HG02870 (cell line): ENCODE measurements around the gene MICU2.
"Not testable (repeated sequence)": the region's sequence is repeated elsewhere in the genome, so short reads cannot be mapped to it uniquely, and the experiment has no call there.

Experiments used
- ATAC-seq: cut with Tn5 transposase; IDR thresholded peaks from one replicate; pipeline ENCODE4 v1.9.1; 2021; ENCODE audit warnings: mild to moderate bottlenecking, moderate library complexity; ENCODE audit not compliant: unreplicated experiment

Gene MICU2

DNA sequence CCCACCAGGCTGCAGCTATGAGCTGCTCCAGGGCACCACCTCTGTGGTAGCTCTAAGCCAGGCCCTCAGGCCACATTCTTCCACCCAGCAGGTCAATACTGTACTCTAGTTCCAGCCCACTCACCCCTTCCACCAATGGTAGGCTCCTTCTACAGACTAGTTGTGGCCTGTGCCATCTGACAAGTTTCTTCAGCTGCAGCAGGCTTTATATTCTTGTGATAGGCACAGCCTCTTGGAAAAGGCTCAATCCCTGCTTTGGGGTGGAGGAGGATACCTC, 8.5 kb downstream of the MICU2 start:
- ATAC-seq = peak; percentile 55

DNA sequence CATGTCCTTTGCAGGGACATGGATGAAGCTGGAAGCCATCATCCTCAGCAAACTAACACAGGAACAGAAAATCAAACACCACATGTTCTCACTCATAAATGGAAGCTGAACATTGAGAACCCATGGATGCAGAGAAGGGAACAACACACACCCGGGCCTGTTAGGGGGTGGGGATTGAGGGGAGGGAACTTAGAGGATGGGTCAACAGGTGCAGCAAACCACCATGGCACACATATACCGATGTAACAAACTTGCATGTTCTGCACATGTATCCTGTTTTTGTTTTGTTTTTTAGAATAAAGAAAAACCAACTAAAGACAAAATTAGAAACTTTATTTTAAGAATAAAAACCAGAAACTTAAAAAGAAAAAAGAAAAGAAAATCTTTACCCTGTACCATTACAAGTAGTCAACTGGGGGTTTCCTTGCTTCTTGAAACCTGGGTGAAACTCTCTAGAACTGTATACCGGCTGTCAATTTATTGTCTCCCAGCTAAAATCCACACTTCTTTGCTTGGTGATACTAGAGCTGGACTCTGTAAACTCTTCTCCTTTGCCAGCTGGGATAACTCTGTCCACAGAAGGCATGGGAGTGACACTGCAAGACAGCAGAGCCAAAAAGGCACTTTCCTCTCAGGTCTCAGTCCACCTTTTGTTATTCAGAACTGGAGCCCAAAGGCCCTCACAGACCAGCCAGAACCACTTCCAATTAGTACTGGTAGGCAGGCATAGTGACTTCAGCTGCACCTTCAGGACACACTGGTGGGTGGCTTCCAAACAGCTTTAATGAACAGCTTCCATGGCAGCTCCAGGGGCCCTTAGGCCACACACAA, 9.0 kb downstream of the MICU2 start:
- ATAC-seq = peak; percentile 39

DNA sequence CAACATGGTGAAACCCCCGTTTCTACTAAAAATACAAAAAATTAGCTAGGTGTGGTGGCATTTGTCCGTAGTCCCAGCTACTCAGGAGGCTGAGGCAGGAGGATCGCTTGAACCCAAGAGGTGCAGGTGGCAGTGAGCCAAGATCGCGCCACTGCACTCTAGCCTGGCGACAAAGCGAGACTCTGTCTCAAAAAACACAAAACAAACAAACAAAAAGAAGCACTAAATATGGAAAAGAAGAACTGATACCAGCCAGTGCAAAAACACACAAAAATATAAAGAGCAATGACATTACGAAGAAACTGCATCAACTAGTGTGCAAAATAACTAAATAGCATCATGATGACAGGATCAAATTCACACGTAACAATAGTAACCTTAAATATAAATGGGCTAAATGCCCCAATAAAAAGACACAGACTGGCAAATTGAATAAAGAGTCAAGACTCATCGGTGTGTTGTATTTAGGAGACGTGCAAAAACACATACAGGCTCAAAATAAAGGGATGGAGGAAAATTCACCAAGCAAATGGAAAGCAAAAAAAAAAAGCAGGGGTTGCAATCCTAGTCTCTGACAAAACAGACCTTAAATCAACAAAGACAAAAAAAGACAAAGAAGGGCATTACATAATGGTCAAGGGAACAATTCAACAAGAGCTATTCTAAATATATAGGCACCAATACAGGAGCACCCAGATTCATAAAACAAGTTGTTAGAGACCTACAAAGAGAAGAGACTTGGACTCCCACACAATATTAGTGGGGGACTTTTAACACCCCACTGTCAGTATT, 13.1 kb downstream of the MICU2 start:
- not testable (repeated sequence) for ATAC-seq

DNA sequence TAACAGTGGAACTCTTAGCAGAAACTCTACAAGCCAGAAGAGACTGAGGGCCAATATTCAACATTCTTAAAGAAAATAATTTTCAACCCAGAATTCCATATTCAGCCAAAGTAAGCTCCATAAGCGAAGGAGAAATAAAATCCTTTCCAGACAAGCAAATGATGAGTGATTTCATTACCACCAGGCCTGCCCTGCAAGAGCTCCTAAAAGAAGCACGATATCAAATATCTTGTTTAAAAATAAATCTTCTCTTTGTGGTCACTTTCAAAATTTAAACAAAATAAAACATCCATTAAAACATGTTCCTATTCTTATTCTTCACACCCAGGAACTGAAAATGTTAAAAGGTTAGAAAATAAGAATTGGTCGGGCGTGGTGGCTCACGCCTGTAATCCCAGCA, 13.7 kb downstream of the MICU2 start:
- ATAC-seq = no peak

DNA sequence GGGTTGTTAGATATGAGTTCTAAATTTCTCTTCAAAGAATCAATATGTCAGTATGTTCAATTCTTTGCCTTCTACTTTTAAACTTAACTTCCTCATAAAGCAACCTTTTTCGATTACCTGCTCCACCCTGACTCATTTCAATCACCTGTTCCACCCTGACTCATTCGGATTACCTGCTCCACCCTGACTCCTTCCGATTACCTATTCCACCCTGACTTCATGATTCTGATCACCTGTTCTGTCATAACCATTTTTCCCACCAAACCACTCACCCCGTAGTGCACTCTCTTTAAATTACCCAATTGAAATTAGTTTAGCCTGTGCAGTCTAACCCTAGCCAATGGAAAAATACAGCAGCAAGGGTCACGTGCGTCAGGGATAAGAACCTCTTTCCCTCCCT, 14.5 kb downstream of the MICU2 start:
- ATAC-seq = not testable (repeated sequence)

DNA sequence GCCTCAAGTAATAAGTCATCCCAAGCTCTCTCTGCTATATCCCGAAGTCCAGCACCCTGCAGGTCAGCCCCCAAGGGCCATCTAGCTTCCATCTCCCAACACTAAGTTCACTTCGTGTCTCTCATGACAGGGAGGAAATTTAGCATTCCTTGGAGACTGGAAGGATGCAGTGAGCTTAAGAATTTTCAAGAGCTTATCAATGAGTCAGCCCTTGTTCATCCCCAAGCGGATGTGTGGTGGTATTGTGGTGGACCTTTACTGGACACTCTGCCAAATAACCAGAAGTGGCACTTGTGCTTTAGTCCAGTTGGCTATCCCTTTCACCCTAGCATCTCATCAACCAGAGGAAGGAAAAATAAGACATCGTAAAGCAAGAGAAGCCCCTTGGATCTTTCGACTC, 15.6 kb downstream of the MICU2 start:
- not testable (repeated sequence) for ATAC-seq

DNA sequence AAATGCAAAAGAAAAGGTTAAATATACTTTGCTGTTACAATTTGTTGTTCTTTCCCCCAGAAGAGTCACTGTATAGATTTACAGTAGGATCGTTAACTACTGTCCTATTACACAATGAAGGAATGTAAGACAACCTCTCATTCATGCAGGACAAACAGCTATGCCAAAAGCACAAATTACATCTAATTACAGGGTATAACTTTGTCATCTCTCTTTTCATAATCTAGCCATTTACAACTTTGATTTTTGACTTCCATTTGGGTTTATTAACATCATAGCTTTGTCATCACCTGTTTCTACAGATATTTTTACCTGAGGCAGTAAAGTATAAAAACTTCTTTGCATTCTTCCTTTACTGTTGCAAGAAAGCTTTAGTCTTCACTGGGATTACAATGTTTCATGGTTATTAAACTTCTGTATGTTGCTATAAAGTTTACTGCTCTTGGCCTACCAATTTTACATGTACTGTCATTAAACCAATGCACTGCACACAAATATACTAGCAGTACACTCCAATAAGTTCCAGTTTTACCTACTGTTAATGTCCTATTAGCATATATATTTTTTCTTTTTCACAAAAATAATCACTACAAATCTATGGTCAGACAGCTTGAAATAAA, 18.9 kb downstream of the MICU2 start:
- ATAC-seq = no peak

DNA sequence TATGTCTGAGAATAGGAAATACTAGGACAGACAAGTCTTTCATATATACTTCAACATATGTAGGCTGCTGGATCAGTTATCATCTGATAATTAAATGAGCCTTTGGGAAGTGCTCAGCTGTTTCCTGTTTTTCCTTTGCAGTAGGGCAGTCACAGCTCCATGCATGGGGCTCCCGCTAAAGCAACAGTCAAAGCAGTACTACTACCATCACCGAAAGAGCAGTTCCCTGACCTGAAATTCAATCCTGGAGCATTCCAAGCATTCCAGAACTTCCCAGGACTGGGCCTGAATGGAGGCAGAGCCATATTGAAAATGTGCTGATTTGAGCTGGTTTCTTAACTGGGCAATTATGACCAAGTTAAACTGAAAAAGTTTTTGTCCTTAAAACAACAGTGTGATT, 20.5 kb downstream of the MICU2 start:
- ATAC-seq = no peak

DNA sequence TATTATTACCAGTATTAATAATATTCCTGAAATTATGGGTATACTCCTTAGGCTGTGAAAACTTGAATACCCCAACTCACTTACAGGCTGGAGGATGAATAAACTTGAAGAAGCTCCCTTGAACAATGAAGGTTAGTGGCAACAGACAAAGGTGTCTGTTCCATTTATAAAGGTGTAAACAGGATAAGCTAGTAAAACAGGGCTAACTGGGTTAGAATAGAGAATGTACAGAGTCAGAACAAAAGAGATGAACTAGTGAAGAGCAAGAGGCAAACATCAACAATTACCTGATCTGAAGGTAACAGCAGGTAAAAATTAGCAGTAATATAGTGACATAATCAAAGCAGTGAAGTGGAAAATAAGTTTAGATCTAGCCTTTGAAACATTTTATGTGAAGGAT, 23.2 kb downstream of the MICU2 start:
- ATAC-seq = no peak

DNA sequence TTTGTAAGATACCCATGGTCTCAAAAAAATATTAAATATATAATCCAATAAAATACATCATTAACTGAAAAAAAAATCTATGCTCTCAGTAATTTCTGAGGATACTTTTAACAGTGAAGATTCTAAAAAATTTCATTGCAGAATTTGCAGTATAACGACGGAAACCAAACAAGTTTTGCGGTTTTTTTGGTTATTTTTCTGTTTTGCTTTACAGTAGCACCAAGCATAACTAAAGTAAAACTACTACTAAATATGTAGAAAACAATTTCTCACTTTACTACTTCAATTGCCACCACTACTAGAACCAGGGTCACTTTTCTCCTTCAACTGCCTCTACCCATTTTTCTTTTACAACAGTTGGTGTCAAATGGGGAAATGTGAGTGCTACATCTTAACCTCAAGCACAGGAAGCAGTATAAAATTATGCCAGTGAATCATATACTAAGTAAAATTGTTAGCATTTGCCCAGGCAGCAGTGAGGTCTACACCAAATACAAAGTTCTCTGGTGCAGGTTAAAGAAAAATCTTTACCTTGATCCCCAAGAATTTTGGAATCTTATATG, 24.1 kb downstream of the MICU2 start:
- ATAC-seq = no peak

DNA sequence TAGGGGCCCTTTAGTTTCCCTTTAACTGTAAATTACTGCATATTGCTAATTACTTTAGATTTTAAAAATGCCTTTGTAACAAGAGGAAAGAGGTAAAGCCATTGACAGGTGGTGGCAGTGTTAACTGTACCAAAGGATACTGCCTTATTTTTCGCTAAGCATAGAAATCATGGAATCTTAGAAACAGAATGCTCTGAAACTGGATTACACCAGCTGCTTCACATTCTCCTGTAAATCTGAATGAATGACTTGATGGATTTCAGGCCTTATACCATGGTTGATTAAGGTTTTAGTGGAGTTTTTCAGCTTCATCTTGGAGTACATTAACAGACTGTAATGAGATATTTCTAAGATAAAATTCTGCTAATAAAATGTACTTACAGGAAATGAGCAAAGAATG, 25.2 kb downstream of the MICU2 start:
- ATAC-seq = no peak

DNA sequence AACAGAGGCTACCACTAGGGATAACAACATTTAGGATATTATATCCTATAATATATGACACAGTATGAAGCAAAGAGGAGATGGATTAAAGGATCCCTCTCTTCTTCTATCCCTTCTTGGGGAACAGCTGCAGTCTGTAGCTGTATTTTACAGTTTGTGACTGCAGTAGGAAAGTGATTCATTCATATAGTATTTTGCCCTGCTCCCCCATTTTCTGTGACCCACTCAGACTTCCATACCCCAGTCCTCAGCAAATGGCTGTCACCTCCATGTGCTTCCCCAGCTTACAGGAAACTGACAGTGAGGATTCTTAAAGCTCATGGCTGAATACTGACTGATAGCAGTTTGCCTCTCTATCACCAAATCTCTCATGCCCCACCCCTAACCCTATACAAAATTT, 27.5 kb downstream of the MICU2 start:
- ATAC-seq = no peak

DNA sequence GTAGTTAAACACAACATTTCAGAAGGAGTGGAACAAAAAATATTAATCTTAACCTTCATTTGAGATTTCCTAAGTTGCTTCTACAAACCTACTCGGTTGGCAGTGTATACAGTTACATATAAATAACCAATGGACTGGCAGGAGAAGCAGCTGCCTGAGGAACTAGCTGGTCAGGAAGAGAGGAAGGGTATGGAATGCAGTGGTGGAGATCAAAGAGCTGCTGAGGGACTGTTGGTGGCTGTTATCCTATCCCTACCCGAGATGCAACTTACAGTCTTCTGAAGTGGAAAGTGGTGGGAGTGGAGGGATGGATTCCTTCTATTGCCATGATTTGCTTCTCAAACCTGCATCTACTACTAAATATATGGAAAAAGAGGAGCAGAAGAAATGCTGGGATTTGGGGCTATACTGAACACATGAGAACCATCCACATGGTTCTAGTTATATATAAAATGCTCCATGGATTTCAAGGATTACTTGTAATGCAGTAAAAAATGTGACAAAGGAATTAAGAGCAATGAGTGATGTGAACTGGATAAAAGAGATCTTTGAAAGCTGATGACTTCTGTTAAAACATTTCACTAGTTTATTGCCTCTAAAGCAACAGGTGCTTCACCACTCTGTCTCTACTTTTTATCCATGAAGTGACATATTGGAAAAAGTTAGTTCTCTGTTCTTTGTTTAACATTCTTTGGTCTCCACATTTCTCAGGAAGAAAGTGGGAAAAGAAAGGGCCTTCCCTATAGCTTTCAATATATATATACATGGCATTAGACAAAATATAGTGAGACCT, 29.9 kb downstream of the MICU2 start:
- no peak for ATAC-seq

DNA sequence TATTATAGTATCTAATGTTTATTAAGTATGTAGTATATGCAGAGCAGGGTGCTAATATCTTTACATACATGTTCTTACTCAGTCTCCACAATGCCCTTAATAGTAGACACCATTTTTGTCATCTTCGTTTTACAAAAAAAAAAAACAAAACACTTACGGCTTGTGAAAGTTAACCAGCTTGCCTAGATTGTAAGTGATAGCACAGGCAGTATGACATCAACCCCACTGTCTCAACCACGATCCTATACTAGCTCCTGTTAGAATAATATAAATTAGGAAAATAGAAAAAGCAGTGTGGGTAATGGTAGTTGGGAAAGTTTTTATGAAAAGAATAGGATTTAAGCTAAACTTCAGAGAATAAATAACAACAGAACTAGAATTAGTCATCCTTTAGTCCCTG, 34.3 kb downstream of the MICU2 start:
- no peak for ATAC-seq

DNA sequence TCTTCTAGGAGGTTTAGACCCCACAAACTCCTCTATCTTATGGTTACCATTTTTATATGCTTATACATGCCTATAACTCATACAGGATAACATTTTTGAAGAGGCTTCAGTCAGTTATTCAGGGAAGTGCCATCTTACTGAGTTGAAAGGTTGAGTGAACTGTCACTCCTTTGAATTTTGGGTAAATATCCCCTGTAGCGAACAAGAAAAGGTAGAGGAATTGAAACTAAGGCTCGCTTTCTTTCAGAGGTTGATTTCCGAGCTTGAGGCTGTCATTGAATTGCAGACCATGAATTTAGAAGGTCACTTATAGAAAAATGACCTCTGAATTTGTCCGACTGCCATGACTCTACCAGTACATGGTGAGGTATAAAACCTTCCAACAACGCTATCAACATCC, 35.1 kb downstream of the MICU2 start:
- ATAC-seq = no peak

DNA sequence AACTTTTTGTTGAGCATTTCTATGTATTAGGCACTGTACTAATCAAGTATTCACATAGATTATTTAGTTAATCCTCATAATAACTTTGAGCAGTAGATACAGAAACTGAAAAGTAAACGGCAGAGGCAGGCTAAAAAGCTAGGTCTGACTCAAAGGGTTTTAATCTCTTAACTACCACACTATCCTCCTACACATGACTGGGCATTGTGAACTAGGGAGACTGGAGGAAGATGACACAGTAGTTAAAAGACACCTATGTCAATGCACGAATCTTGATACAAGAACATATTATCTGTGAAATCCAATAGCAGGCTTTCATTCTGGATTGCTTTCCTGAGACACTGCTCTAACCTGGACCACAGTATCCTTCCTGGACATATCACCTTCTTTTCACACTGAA, 36.3 kb downstream of the MICU2 start:
- peak; percentile 63 for ATAC-seq

DNA sequence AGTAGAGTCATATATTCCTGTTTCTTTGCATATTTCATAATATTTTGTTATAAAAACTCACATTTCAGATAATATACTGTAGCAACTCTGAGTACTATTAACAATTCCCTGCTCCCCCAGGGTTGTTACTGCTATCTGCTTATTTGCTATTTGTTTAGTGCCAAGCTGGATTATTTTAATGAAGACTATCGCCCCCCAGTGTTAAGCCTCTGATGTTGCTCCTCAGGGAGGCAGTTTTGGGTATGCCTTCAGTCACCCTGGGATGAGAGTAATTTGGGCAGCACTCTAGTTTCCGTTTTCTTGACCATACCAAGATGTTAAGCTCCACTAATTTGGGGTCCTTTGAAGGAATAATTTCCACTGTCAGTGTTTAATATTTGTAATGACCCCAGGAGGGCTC, 46.0 kb downstream of the MICU2 start:
- no peak for ATAC-seq

DNA sequence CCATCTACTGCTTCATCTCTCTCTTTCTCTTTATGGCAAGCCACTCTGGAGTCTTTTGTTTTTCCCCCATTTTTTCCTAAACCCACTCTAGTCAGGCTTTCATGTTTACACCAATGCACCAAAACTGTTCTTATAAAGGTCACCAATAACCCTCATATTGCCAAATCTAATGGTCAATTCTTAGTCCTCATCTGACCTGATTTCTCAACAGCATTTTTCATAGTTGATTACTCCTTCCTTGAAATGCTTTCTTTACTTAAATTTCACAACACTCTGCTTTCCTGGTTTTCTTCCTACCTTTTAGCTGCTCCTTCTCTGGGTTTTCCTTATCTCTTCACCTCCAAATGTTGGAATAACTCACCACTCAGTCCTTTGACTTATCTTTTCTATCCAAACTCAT, 47.9 kb downstream of the MICU2 start:
- ATAC-seq = no peak

DNA sequence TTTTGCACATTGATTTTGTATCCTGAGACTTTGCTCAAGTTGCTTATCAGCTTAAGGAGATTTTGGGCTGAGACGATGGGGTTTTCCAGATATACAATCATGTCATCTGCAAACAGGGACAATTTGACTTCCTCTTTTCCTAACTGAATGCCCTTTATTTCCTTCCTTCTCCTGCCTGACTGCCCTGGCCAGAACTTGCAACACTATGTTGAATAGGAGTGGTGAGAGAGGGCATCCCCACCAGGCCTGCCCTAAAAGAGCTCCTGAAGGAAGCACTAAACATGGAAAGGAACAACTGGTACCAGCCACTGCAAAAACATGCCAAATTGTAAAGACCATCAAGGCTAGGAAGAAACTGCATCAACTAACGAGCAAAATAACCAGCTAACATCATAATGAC, 50.7 kb downstream of the MICU2 start:
- ATAC-seq = not testable (repeated sequence)

DNA sequence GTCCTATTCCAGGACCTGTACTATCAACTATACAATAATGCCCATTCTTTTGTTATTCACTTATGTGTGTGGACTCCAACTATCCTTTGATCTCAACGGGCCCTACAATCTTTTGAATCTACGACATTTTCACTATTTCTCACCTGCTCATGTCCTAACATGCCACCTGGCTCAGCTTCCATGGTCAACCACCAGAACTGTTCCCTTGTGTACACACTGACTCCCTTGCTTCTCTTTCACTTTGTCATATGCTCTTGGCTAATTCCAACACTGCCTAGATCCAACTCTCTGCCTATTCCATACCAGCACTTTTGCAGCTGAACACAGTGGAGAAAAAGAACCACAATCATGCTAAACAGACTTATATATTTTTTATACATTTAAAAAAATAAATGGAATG, 53.1 kb downstream of the MICU2 start:
- ATAC-seq = no peak

DNA sequence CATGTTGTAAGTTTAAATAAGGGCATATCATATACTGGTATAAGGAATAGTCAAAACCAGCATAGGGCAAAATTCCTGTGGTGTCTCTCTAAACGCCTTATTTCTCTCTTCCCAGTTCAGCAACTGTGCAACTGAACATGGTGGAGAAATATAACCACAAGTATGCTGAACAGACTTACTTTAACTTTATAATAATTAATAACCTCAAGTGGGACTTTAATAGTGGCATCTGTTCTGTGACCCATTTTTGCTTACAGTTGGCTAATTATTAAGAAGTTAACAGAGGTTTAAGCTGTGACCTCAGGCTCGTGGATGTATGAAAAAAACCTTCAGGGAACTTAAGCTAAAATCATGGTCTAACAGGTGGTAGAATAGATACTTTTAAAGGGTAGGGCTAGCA, 54.3 kb downstream of the MICU2 start:
- no peak for ATAC-seq
